Lower leg skin (tissue), 4 donors: ENCODE results near the gene ABCA6. TPM values are rescaled to one million over a fixed set of nuclear protein-coding genes. Genes with fewer than 3 reads are reported as not detected.

Source experiments
- DNase-seq, 2 donors: peaks; one replicate each; pipeline ENCODE4 v3.0.0-alpha.2; 2019; ENCODE audit warnings: low spot score in 2 of 2
- H3K4me3 ChIP-seq: fragments of 200-600 bp; sonication (generic); 2 replicates; pipeline ENCODE4 v1.5.1; 2017; ENCODE audit warnings: mild to moderate bottlenecking, low read depth; ENCODE audit not compliant: poor library complexity, severe bottlenecking
- CTCF ChIP-seq, 3 donors: fragments of 450-650 bp; IDR thresholded peaks; one replicate each; pipeline ENCODE4 v1.5.1; 2016; ENCODE audit warnings: antibody characterized with exemption in 3 of 3, mild to moderate bottlenecking in 3 of 3, moderate library complexity in 2 of 3
- POLR2A ChIP-seq, 2 donors: fragments of 450-650 bp; IDR thresholded peaks; one replicate each; pipeline ENCODE4 v1.6.1; 2016 to 2017; ENCODE audit warnings: antibody characterized with exemption in 2 of 2, mild to moderate bottlenecking in 1 of 2, moderate library complexity in 1 of 2
- WGBS, 2 donors: methylation state at CpG; one replicate each; pipeline ENCODE4 v1.1.5; 2018; 5-methylcytosine and 5-hydroxymethylcytosine counted together
- intact Hi-C: fragments of 100-400 bp; cut with DNase I; formaldehyde crosslinking; loops from one replicate; pipeline ENCODE4 v1.15.0; 2023; ENCODE audit warnings: low total_unique reads
- total RNA-seq, 4 donors: library from RNA; depleted of rRNA; stranded (reverse); fragments of >200 nt; gene quantifications; one replicate each; pipeline ENCODE4 v1.1.0, GENCODE V29; 2016

The ABCA6 gene
- total RNA-seq, 4 donors from 2014 or later = 16.3 to 29.0 (median 16.8) TPM

GRCh38 chr17:69047368-69048263, 94.1 kb downstream of the ABCA6 start:
- intact Hi-C loops = no loop called here
- H3K4me3 ChIP-seq = no peak overlapping the region
- TF ChIP-seq POLR2A (IDR thresholded peaks at IDR 0.05) (no peak), CTCF (IDR thresholded peaks at IDR 0.05) (no peak)
- WGBS, 2 donors = 44 to 53% methylated on average over 3 of the region's 3 CpGs
- DNase-seq = peak; percentile 69 to 87

GRCh38 chr17:69046121-69046807, 95.4 kb downstream of the ABCA6 start:
- intact Hi-C loops = no loop called here
- 87 to 88% methylated on average over 4 of the region's 4 CpGs for WGBS, 2 donors
- H3K4me3 ChIP-seq = no peak overlapping the region
- no peak for TF ChIP-seq CTCF (IDR thresholded peaks at IDR 0.05)
- TF ChIP-seq POLR2A (IDR thresholded peaks at IDR 0.05) = no peak
- no peak for DNase-seq

- intact Hi-C loops = no loop called here
- TF ChIP-seq CTCF (IDR thresholded peaks at IDR 0.05) (no peak), POLR2A (IDR thresholded peaks at IDR 0.05) (no peak)
- 95 to 97% methylated on average over 2 of the region's 2 CpGs for WGBS, 2 donors
- no peak for DNase-seq
- H3K4me3 ChIP-seq = no peak overlapping the region
Measured at GRCh38 chr17:69045646-69046045, 96.0 kb downstream of the ABCA6 start.

GRCh38 chr17:69044371-69044770, 97.3 kb downstream of the ABCA6 start:
- WGBS, 2 donors = 96 to 97% methylated on average over 2 of the region's 2 CpGs
- intact Hi-C loops = no loop called here
- no peak for DNase-seq
- no peak overlapping the region for H3K4me3 ChIP-seq
- no peak for TF ChIP-seq POLR2A (IDR thresholded peaks at IDR 0.05)

- no peak for DNase-seq
- intact Hi-C loops = no loop called here
- WGBS, 2 donors = 92% methylated on average over 6 of the region's 6 CpGs
- H3K4me3 ChIP-seq = no peak overlapping the region
- no peak for TF ChIP-seq POLR2A (IDR thresholded peaks at IDR 0.05)
- no peak for TF ChIP-seq CTCF (IDR thresholded peaks at IDR 0.05)
Measured at GRCh38 chr17:69043098-69043734, 98.5 kb downstream of the ABCA6 start.

GRCh38 chr17:69042308-69042707, 99.4 kb downstream of the ABCA6 start:
- no peak overlapping the region for H3K4me3 ChIP-seq
- TF ChIP-seq CTCF (IDR thresholded peaks at IDR 0.05) (no peak), POLR2A (IDR thresholded peaks at IDR 0.05) (no peak)
- no peak for DNase-seq
- 85 to 87% methylated on average over 5 of the region's 5 CpGs for WGBS, 2 donors
- intact Hi-C loops = no loop called here
